ENCODE measurements around the gene ECE2.

The ECE2 gene

GRCh38 chr3:184237807-184238206 lies 38.0 kb upstream of the ECE2 start:
- Histone ChIP-seq H3K23ac (ENCODE audit: low read depth, low read length, poor library complexity) (no peak overlapping the region), H2BK15ac (ENCODE audit: low read length) (no peak overlapping the region), H3K4me2 (ENCODE audit: insufficient read depth, low read length, poor library complexity, severe bottlenecking) (no peak overlapping the region), H2AFZ (ENCODE audit: low read length) (no peak overlapping the region), H3K4me1 (ENCODE audit: control insufficient read depth in 2 of 2, insufficient read depth in 1 of 2, low read depth in 1 of 2, low read length in 2 of 2) (peaks cover 0 to 1% of the 10 kb centered on the region in 2 donors), H3K4me3 (ENCODE audit: low read length in 2 of 2) (no peak overlapping the region), H3K9me3 (replicated peaks in 1 of 2; ENCODE audit: control insufficient read depth in 2 of 2, insufficient read depth in 1 of 2, low read depth in 1 of 2, low read length in 2 of 2) (no peaks in the 10 kb centered on the region), H2AK5ac (ENCODE audit: low read depth, low read length) (no peak overlapping the region), H4K8ac (ENCODE audit: low read depth, low read length) (no peak overlapping the region), H3K14ac (ENCODE audit: low read length) (no peak overlapping the region), H3K79me1 (ENCODE audit: low read depth, low read length) (peaks cover 5% of the 10 kb centered on the region), H3K9ac (ENCODE audit: low read depth, low read length, poor library complexity) (no peak overlapping the region), H3K18ac (ENCODE audit: low read length) (no peak overlapping the region), H3K4ac (ENCODE audit: low read length) (no peak overlapping the region), H2BK120ac (ENCODE audit: low read depth, low read length) (no peak overlapping the region), H3K27ac (replicated peaks; ENCODE audit: low read length) (no peak overlapping the region), H4K91ac (ENCODE audit: low read depth, low read length, poor library complexity) (no peak overlapping the region), H2BK12ac (ENCODE audit: low read length) (no peak overlapping the region), H3K27me3 (ENCODE audit: control insufficient read depth in 3 of 3, insufficient read depth in 3 of 3, low read depth in 1 of 3, low read length in 3 of 3) (peaks cover 0 to 55% (median 3%) of the 10 kb centered on the region in 3 experiments), H2BK5ac (ENCODE audit: low read length) (no peak overlapping the region), H3K36me3 (replicated peaks in 1 of 2; ENCODE audit: control insufficient read depth in 2 of 2, insufficient read depth in 2 of 2, low read length in 2 of 2) (peaks cover 8 to 12% of the 10 kb centered on the region in 2 donors)
- no CpG with 5 or more reads among the region's 1 CpG for WGBS, 2 donors (ENCODE audit: extremely low coverage in 2 of 2, insufficient read length in 2 of 2, insufficient replicate concordance in 1 of 2)
- no peak for DNase-seq (ENCODE audit: low spot score)

DNA sequence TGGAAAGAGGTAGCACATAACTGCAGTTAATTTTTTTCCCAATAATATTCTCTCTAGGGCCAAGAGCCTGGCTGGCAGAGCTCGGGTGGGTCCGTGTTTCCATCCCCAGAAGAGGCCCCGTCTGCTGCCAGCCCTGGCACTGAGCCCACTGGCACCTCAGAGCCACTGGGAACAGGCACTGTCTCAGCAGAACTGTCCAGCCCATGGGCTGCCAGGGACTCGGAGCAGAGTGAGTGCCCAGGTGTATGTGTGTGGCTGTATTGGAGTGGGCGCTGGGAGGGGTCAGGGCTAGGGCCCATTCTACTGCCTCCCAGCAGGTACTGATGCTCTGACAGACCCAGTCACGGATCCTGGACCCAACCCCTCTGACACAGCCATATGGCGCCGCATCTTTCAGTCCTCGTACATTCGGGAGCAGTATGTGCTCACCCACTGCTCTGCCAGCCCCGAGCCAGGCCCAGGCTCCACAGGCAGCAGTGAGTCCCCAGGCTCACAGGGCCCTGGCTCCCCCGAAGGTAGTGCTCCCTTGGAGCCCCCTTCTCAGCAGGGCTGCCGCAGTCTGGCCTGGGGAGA lies 37.5 kb upstream of the ECE2 start:
- H3K23ac ChIP-seq (ENCODE audit: low read depth, low read length, poor library complexity): peak overlapping the region; percentile 53
- peak overlapping the region; percentile 12 for H3K9ac ChIP-seq (ENCODE audit: low read depth, low read length, poor library complexity)
- peaks cover 11 to 17% of the 10 kb centered on the region in 2 donors for H3K36me3 ChIP-seq (replicated peaks in 1 of 2; ENCODE audit: control insufficient read depth in 2 of 2, insufficient read depth in 2 of 2, low read length in 2 of 2)
- H2AFZ ChIP-seq (ENCODE audit: low read length): no peak overlapping the region
- peak overlapping the region; percentile 33 for H3K14ac ChIP-seq (ENCODE audit: low read length)
- H3K4ac ChIP-seq (ENCODE audit: low read length): no peak overlapping the region
- peaks cover 0 to 50% (median 0%) of the 10 kb centered on the region in 3 experiments for H3K27me3 ChIP-seq (ENCODE audit: control insufficient read depth in 3 of 3, insufficient read depth in 3 of 3, low read depth in 1 of 3, low read length in 3 of 3)
- H3K4me2 ChIP-seq (ENCODE audit: insufficient read depth, low read length, poor library complexity, severe bottlenecking): no peak overlapping the region
- H3K18ac ChIP-seq (ENCODE audit: low read length): no peak overlapping the region
- no peak overlapping the region for H3K27ac ChIP-seq (replicated peaks; ENCODE audit: low read length)
- no peak overlapping the region for H4K8ac ChIP-seq (ENCODE audit: low read depth, low read length)
- no peak overlapping the region for H4K91ac ChIP-seq (ENCODE audit: low read depth, low read length, poor library complexity)
- no peak overlapping the region for H2AK5ac ChIP-seq (ENCODE audit: low read depth, low read length)
- no CpG with 5 or more reads among the region's 13 CpGs for WGBS, 2 donors (ENCODE audit: extremely low coverage in 2 of 2, insufficient read length in 2 of 2, insufficient replicate concordance in 1 of 2)
- H3K4me1 ChIP-seq (ENCODE audit: control insufficient read depth in 2 of 2, insufficient read depth in 1 of 2, low read depth in 1 of 2, low read length in 2 of 2): peaks cover 0 to 1% of the 10 kb centered on the region in 2 donors
- no peaks in the 10 kb centered on the region for H3K9me3 ChIP-seq (replicated peaks in 1 of 2; ENCODE audit: control insufficient read depth in 2 of 2, insufficient read depth in 1 of 2, low read depth in 1 of 2, low read length in 2 of 2)
- H2BK15ac ChIP-seq (ENCODE audit: low read length): no peak overlapping the region
- no peak overlapping the region for H2BK120ac ChIP-seq (ENCODE audit: low read depth, low read length)
- no peak overlapping the region for H2BK5ac ChIP-seq (ENCODE audit: low read length)
- H2BK12ac ChIP-seq (ENCODE audit: low read length): no peak overlapping the region
- H3K79me1 ChIP-seq (ENCODE audit: low read depth, low read length): peaks cover 5% of the 10 kb centered on the region
- H3K4me3 ChIP-seq (ENCODE audit: low read length in 2 of 2): no peak overlapping the region
- DNase-seq (ENCODE audit: low spot score): no peak

DNA sequence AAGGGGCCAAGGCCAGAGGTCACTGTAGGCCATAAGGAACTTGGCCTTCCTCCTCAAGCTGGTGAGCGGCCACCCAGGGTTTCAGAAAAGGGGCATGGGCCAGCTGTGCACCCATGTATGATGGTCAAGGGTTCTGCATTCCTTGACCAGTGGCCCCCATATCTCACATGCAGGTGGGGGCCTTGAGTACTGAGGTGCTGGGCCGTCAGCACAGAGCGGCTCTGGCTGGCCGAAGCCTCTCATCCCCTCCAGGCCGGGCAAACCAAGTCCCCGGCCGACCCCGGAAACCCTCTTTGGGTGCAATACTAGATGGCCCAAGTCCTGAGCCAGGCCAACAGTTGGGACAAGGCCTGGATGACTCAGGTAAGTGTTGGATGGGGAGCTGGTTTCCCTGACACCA lies 36.6 kb upstream of the ECE2 start:
- H3K14ac ChIP-seq (ENCODE audit: low read length): no peak overlapping the region
- no peak overlapping the region for H3K18ac ChIP-seq (ENCODE audit: low read length)
- peak overlapping the region; percentile 44 for H3K23ac ChIP-seq (ENCODE audit: low read depth, low read length, poor library complexity)
- H3K9me3 ChIP-seq (replicated peaks in 1 of 2; ENCODE audit: control insufficient read depth in 2 of 2, insufficient read depth in 1 of 2, low read depth in 1 of 2, low read length in 2 of 2): no peaks in the 10 kb centered on the region
- no peak overlapping the region for H4K91ac ChIP-seq (ENCODE audit: low read depth, low read length, poor library complexity)
- H3K4me2 ChIP-seq (ENCODE audit: insufficient read depth, low read length, poor library complexity, severe bottlenecking): no peak overlapping the region
- no peak overlapping the region for H3K4ac ChIP-seq (ENCODE audit: low read length)
- no peak overlapping the region for H4K8ac ChIP-seq (ENCODE audit: low read depth, low read length)
- no peak for DNase-seq (ENCODE audit: low spot score)
- H3K79me1 ChIP-seq (ENCODE audit: low read depth, low read length): peaks cover 5% of the 10 kb centered on the region
- no peak overlapping the region for H2BK5ac ChIP-seq (ENCODE audit: low read length)
- H3K36me3 ChIP-seq (replicated peaks in 1 of 2; ENCODE audit: control insufficient read depth in 2 of 2, insufficient read depth in 2 of 2, low read length in 2 of 2): peaks cover 16 to 26% of the 10 kb centered on the region in 2 donors
- no CpG with 5 or more reads among the region's 8 CpGs for WGBS, 2 donors (ENCODE audit: extremely low coverage in 2 of 2, insufficient read length in 2 of 2, insufficient replicate concordance in 1 of 2)
- no peak overlapping the region for H3K4me3 ChIP-seq (ENCODE audit: low read length in 2 of 2)
- no peak overlapping the region for H2BK15ac ChIP-seq (ENCODE audit: low read length)
- H2AK5ac ChIP-seq (ENCODE audit: low read depth, low read length): no peak overlapping the region
- peaks cover 0 to 1% of the 10 kb centered on the region in 2 donors for H3K4me1 ChIP-seq (ENCODE audit: control insufficient read depth in 2 of 2, insufficient read depth in 1 of 2, low read depth in 1 of 2, low read length in 2 of 2)
- H2AFZ ChIP-seq (ENCODE audit: low read length): no peak overlapping the region
- no peak overlapping the region for H2BK12ac ChIP-seq (ENCODE audit: low read length)
- H2BK120ac ChIP-seq (ENCODE audit: low read depth, low read length): no peak overlapping the region
- no peak overlapping the region for H3K9ac ChIP-seq (ENCODE audit: low read depth, low read length, poor library complexity)
- peaks cover 0 to 41% (median 0%) of the 10 kb centered on the region in 3 experiments for H3K27me3 ChIP-seq (ENCODE audit: control insufficient read depth in 3 of 3, insufficient read depth in 3 of 3, low read depth in 1 of 3, low read length in 3 of 3)
- H3K27ac ChIP-seq (replicated peaks; ENCODE audit: low read length): no peak overlapping the region

DNA sequence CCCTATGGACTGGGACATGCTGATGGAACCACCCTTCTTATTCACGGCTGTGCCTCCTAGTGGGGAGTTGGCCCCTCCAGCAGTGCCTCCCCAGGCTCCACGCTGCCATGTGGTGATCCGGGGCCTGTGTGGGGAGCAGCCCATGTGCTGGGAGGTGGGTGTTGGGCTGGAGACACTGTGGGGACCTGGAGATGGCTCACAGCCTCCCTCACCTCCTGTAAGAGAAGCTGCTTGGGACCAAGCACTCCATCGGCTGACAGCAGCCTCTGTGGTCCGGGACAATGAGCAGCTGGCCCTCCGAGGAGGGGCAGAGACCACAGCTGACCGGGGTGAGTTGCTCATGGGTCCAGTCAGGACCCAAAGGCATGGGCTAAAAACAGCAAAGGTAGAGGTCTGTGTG lies 36.1 kb upstream of the ECE2 start:
- Histone ChIP-seq H3K4me2 (ENCODE audit: insufficient read depth, low read length, poor library complexity, severe bottlenecking) (no peak overlapping the region), H2BK120ac (ENCODE audit: low read depth, low read length) (no peak overlapping the region), H3K27me3 (ENCODE audit: control insufficient read depth in 3 of 3, insufficient read depth in 3 of 3, low read depth in 1 of 3, low read length in 3 of 3) (peaks cover 0 to 36% (median 0%) of the 10 kb centered on the region in 3 experiments), H3K36me3 (replicated peaks in 1 of 2; ENCODE audit: control insufficient read depth in 2 of 2, insufficient read depth in 2 of 2, low read length in 2 of 2) (peaks cover 20 to 31% of the 10 kb centered on the region in 2 donors), H4K91ac (ENCODE audit: low read depth, low read length, poor library complexity) (no peak overlapping the region), H3K27ac (replicated peaks; ENCODE audit: low read length) (no peak overlapping the region), H2BK12ac (ENCODE audit: low read length) (no peak overlapping the region), H3K79me1 (ENCODE audit: low read depth, low read length) (peaks cover 5% of the 10 kb centered on the region), H3K18ac (ENCODE audit: low read length) (no peak overlapping the region), H2AFZ (ENCODE audit: low read length) (no peak overlapping the region), H3K4me3 (ENCODE audit: low read length in 2 of 2) (no peak overlapping the region), H2BK5ac (ENCODE audit: low read length) (no peak overlapping the region), H3K23ac (ENCODE audit: low read depth, low read length, poor library complexity) (peak overlapping the region; percentile 44), H3K14ac (ENCODE audit: low read length) (no peak overlapping the region), H2BK15ac (ENCODE audit: low read length) (no peak overlapping the region), H3K4me1 (ENCODE audit: control insufficient read depth in 2 of 2, insufficient read depth in 1 of 2, low read depth in 1 of 2, low read length in 2 of 2) (peaks cover 0 to 1% of the 10 kb centered on the region in 2 donors), H3K9me3 (replicated peaks in 1 of 2; ENCODE audit: control insufficient read depth in 2 of 2, insufficient read depth in 1 of 2, low read depth in 1 of 2, low read length in 2 of 2) (no peaks in the 10 kb centered on the region), H3K4ac (ENCODE audit: low read length) (no peak overlapping the region), H3K9ac (ENCODE audit: low read depth, low read length, poor library complexity) (peak overlapping the region; percentile 30), H4K8ac (ENCODE audit: low read depth, low read length) (no peak overlapping the region), H2AK5ac (ENCODE audit: low read depth, low read length) (no peak overlapping the region)
- no CpG with 5 or more reads among the region's 7 CpGs for WGBS, 2 donors (ENCODE audit: extremely low coverage in 2 of 2, insufficient read length in 2 of 2, insufficient replicate concordance in 1 of 2)
- no peak for DNase-seq (ENCODE audit: low spot score)
